CD14-positive monocyte (primary cell): Measurements from ENCODE around the gene IGF1R. TPM values are rescaled to one million over a fixed set of nuclear protein-coding genes. Genes with fewer than 3 reads are reported as not detected.

ENCODE experiments used
- DNase-seq, 3 donors: peaks; one replicate each; pipeline ENCODE4 v3.0.0-alpha.2; 2011 to 2022
- H2AFZ ChIP-seq: 2 replicates; pipeline ENCODE4 v1.6.0; 2012; ENCODE audit warnings: mild to moderate bottlenecking, low read depth, low read length, inconsistent platforms; ENCODE audit not compliant: insufficient read depth, poor library complexity, severe bottlenecking
- H3K27ac ChIP-seq, 2 donors: 1 replicate in 1 of 2; 2 replicates in 1 of 2; pipeline ENCODE4 v1.5.1; 2012 to 2013; ENCODE audit warnings: low read length in 2 of 2, control low read depth in 1 of 2, inconsistent platforms in 1 of 2, low read depth in 1 of 2, mild to moderate bottlenecking in 1 of 2
- H3K27me3 ChIP-seq, 2 donors: one replicate each; pipeline versions ENCODE4 v1.6.0 to v1.6.1; 2011 to 2013; ENCODE audit warnings: low read length in 2 of 2; ENCODE audit not compliant: control insufficient read depth in 2 of 2, insufficient read depth in 2 of 2
- H3K36me3 ChIP-seq, 2 donors: replicated peaks in 1 of 2; 1 replicate in 1 of 2; 2 replicates in 1 of 2; pipeline versions ENCODE4 v1.5.1 to v1.6.1; 2012 to 2013; ENCODE audit warnings: low read length in 2 of 2, control low read depth in 1 of 2, inconsistent platforms in 1 of 2, mild to moderate bottlenecking in 1 of 2; ENCODE audit not compliant: insufficient read depth in 2 of 2, control insufficient read depth in 1 of 2
- H3K4me1 ChIP-seq, 2 donors: 1 replicate in 1 of 2; 2 replicates in 1 of 2; pipeline versions ENCODE4 v1.5.1 to v1.6.1; 2012 to 2013; ENCODE audit warnings: low read length in 2 of 2, control low read depth in 1 of 2, inconsistent platforms in 1 of 2, mild to moderate bottlenecking in 1 of 2, moderate library complexity in 1 of 2; ENCODE audit not compliant: insufficient read depth in 2 of 2, control insufficient read depth in 1 of 2
- H3K4me2 ChIP-seq: replicated peaks from 2 replicates; pipeline ENCODE3; 2012; ENCODE audit warnings: low read length, moderate library complexity, mild to moderate bottlenecking; ENCODE audit not compliant: poor library complexity, severe bottlenecking; ENCODE audit errors: extremely low read depth
- H3K4me3 ChIP-seq, 3 experiments: fragments of 200-600 bp in 1 of 3; sonication (generic) in 1 of 3; replicated peaks in 1 of 3; 1 replicate in 2 of 3; 2 replicates in 1 of 3; pipeline ENCODE4 v1.5.1; 2011 to 2013; ENCODE audit warnings: low read length in 3 of 3, mild to moderate bottlenecking in 3 of 3, control low read depth in 2 of 3, low read depth in 2 of 3, inconsistent platforms in 1 of 3, moderate library complexity in 1 of 3
- H3K79me2 ChIP-seq: 2 replicates; pipeline ENCODE4 v1.6.0; 2012; ENCODE audit warnings: mild to moderate bottlenecking, control low read depth, inconsistent platforms, low read length, moderate library complexity; ENCODE audit not compliant: insufficient read depth
- H3K9ac ChIP-seq: 2 replicates; pipeline ENCODE4 v1.6.0; 2017; ENCODE audit warnings: low read length, mild to moderate bottlenecking; ENCODE audit not compliant: insufficient read depth, poor library complexity, severe bottlenecking
- H3K9me3 ChIP-seq, 2 donors: replicated peaks in 1 of 2; 1 replicate in 1 of 2; 2 replicates in 1 of 2; pipeline versions ENCODE4 v1.5.1 to v1.6.1; 2012 to 2013; ENCODE audit warnings: low read length in 2 of 2, control low read depth in 1 of 2; ENCODE audit not compliant: control insufficient read depth in 1 of 2, insufficient read depth in 1 of 2
- H4K20me1 ChIP-seq: 2 replicates; pipeline ENCODE4 v1.6.0; 2012; ENCODE audit warnings: mild to moderate bottlenecking, low read length, control low read depth, moderate library complexity; ENCODE audit not compliant: insufficient read depth
- H3K27ac Mint-ChIP-seq, 7 donors: one replicate each; pipeline ENCODE4 v1.8.0; 2020; ENCODE audit warnings: mild to moderate bottlenecking in 7 of 7, mixed read lengths in 7 of 7, moderate library complexity in 6 of 7, inconsistent platforms in 2 of 7
- H3K27me3 Mint-ChIP-seq, 3 donors: one replicate each; pipeline ENCODE4 v1.8.0; 2021 to 2022; ENCODE audit warnings: low read depth in 3 of 3, mild to moderate bottlenecking in 3 of 3, mixed read lengths in 3 of 3, moderate library complexity in 3 of 3, inconsistent platforms in 1 of 3
- H3K36me3 Mint-ChIP-seq, 2 donors: one replicate each; pipeline ENCODE4 v1.8.0; 2020; ENCODE audit warnings: mixed read lengths in 2 of 2, inconsistent platforms in 1 of 2, mild to moderate bottlenecking in 1 of 2
- H3K4me1 Mint-ChIP-seq: one replicate; pipeline ENCODE4 v1.8.0; 2020; ENCODE audit warnings: mild to moderate bottlenecking, mixed read lengths
- H3K4me3 Mint-ChIP-seq, 2 donors: one replicate each; pipeline ENCODE4 v1.8.0; 2020; ENCODE audit warnings: mild to moderate bottlenecking in 2 of 2, mixed read lengths in 2 of 2, moderate library complexity in 1 of 2
- H3K9me3 Mint-ChIP-seq, 7 donors: one replicate each; pipeline ENCODE4 v1.8.0; 2020 to 2022; ENCODE audit warnings: mixed read lengths in 7 of 7, mild to moderate bottlenecking in 6 of 7, moderate library complexity in 6 of 7, inconsistent platforms in 2 of 7
- WGBS: methylation state at CpG from one replicate; pipeline ENCODE4 v1.1.5; 2013; ENCODE audit warnings: missing lambda C conversion rate; ENCODE audit not compliant: insufficient coverage; 5-methylcytosine and 5-hydroxymethylcytosine counted together
- intact Hi-C, 2 donors: fragments of 100-400 bp; cut with micrococcal nuclease; formaldehyde crosslinking; loops; one replicate each; pipeline versions ENCODE4 v1.15.0 to v1.15.1; 2023
- polyA plus RNA-seq, 3 donors: library from polyadenylated mRNA; depleted of rRNA in 1 of 3; unstranded in 2 of 3; stranded (reverse) in 1 of 3; fragments of 300-500 nt in 2 of 3; fragments of >200 nt in 1 of 3; fragmentation: Illumina TruSeq in 2 of 3; gene quantifications; 1 replicate in 2 of 3; 2 replicates in 1 of 3; pipeline ENCODE4 v1.2.3, GENCODE V29; 2012 to 2021
- TF ChIP-seq, protein P1 (sequence below): fragments of 200-600 bp; IDR thresholded peaks from one replicate; pipeline ENCODE4 v1.8.0; 2022; ENCODE audit warnings: antibody characterized with exemption, mild to moderate bottlenecking

The IGF1R gene
- polyA plus RNA-seq, 3 donors, result 0.35 to 4.9 (median 0.67) TPM

DNA sequence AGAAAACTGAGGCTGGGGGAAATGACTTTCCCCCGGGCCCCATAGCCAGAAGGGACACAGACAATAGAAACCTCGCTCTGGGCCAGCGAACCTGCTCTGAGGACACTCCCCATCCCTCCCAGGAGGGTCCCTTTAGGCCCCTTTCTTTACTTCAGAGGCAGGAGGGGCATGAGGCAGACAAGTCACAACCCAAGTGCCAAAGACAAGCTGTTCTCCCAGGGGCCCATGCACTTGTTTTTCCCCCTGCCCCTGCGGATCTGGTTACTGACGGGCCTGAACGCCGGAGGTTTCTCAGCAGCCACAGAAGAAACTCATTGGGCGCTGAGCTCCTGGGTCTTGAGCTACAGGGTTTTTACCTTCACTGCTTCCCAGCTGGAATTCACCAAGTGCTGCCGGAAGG is 349.4 kb downstream of the IGF1R start:
- TF ChIP-seq, protein P1, sequence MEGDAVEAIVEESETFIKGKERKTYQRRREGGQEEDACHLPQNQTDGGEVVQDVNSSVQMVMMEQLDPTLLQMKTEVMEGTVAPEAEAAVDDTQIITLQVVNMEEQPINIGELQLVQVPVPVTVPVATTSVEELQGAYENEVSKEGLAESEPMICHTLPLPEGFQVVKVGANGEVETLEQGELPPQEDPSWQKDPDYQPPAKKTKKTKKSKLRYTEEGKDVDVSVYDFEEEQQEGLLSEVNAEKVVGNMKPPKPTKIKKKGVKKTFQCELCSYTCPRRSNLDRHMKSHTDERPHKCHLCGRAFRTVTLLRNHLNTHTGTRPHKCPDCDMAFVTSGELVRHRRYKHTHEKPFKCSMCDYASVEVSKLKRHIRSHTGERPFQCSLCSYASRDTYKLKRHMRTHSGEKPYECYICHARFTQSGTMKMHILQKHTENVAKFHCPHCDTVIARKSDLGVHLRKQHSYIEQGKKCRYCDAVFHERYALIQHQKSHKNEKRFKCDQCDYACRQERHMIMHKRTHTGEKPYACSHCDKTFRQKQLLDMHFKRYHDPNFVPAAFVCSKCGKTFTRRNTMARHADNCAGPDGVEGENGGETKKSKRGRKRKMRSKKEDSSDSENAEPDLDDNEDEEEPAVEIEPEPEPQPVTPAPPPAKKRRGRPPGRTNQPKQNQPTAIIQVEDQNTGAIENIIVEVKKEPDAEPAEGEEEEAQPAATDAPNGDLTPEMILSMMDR, result no peak
- no peak for DNase-seq
- no peak overlapping the region for H3K4me3 Mint-ChIP-seq
- WGBS, result 100% methylated on average over 8 of the region's 9 CpGs
- no peak overlapping the region for H3K4me3 ChIP-seq
- H3K9me3 Mint-ChIP-seq, result peaks cover 4 to 12% (median 9%) of the 10 kb centered on the region in 7 donors
- H3K27me3 Mint-ChIP-seq, result peaks cover 3 to 8% (median 8%) of the 10 kb centered on the region in 3 donors
- no peaks in the 10 kb centered on the region for H3K4me1 Mint-ChIP-seq
- no peak overlapping the region for H3K4me2 ChIP-seq
- no peak overlapping the region for H3K27ac ChIP-seq
- no peaks in the 10 kb centered on the region for H3K36me3 Mint-ChIP-seq
- H3K79me2 ChIP-seq, result no peaks in the 10 kb centered on the region
- no peaks in the 10 kb centered on the region for H3K9me3 ChIP-seq
- no peak overlapping the region for H3K27ac Mint-ChIP-seq
- H3K27me3 ChIP-seq, result no peaks in the 10 kb centered on the region
- H3K9ac ChIP-seq, result no peak overlapping the region
- H4K20me1 ChIP-seq, result no peaks in the 10 kb centered on the region
- no peaks in the 10 kb centered on the region for H3K4me1 ChIP-seq
- intact Hi-C loops, result no loop called here
- no peak overlapping the region for H2AFZ ChIP-seq
- H3K36me3 ChIP-seq, result no peaks in the 10 kb centered on the region

DNA sequence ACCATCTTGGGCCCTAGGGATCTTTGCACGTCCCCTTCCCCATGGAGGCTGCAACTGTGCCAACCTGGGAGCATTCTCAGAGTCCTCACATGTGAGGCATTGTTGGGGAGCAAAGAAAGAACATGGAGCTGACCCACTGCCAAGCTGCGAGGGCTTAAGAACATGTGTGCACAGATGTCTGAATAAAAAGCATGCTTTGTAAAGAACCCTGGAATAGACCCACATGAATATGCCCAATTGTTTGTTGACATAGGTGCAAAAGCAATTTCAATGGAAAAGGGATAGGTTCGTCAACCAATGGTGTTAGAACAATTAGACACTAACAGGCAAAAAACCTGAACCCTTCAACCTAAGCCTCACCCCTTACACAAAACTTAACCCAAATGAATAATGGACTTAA is 349.9 kb downstream of the IGF1R start:
- H3K4me2 ChIP-seq, result no peak overlapping the region
- no peaks in the 10 kb centered on the region for H3K79me2 ChIP-seq
- Mint-ChIP-seq H3K27ac (peak overlapping the region in 1 of 7 donors; percentile 57), H3K36me3 (no peaks in the 10 kb centered on the region), H3K9me3 (peaks cover 4 to 12% (median 9%) of the 10 kb centered on the region in 7 donors), H3K27me3 (peaks cover 3 to 10% (median 7%) of the 10 kb centered on the region in 3 donors), H3K4me1 (no peaks in the 10 kb centered on the region), H3K4me3 (no peak overlapping the region)
- no peak overlapping the region for H3K9ac ChIP-seq
- no peaks in the 10 kb centered on the region for H3K9me3 ChIP-seq
- intact Hi-C loops, result no loop called here
- H3K36me3 ChIP-seq, result no peaks in the 10 kb centered on the region
- DNase-seq, result no peak
- no peaks in the 10 kb centered on the region for H4K20me1 ChIP-seq
- H3K27me3 ChIP-seq, result no peaks in the 10 kb centered on the region
- TF ChIP-seq, protein P1, result no peak
- no peak overlapping the region for H3K4me3 ChIP-seq
- no peaks in the 10 kb centered on the region for H3K4me1 ChIP-seq
- H2AFZ ChIP-seq, result no peak overlapping the region
- H3K27ac ChIP-seq, result no peak overlapping the region
- WGBS, result 89% methylated on average over 1 of the region's 3 CpGs
